Body of pancreas (tissue), 4 donors: Measurements from ENCODE around the gene ARMC12.

Experiments
- POLR2A ChIP-seq, 3 donors: fragments of 450-650 bp; IDR thresholded peaks; one replicate each; pipeline ENCODE4 v1.6.1; 2016; ENCODE audit warnings: antibody characterized with exemption in 3 of 3, mild to moderate bottlenecking in 2 of 3
- TF ChIP-seq, protein P1 (sequence below), 7 experiments: fragments of 450-650 bp in 4 of 7; fragments of 200-600 bp in 3 of 7; sonication (generic) in 3 of 7; IDR thresholded peaks; one replicate each; pipeline ENCODE4 v1.5.1; 2016 to 2019; ENCODE audit warnings: antibody characterized with exemption in 7 of 7

DNA sequence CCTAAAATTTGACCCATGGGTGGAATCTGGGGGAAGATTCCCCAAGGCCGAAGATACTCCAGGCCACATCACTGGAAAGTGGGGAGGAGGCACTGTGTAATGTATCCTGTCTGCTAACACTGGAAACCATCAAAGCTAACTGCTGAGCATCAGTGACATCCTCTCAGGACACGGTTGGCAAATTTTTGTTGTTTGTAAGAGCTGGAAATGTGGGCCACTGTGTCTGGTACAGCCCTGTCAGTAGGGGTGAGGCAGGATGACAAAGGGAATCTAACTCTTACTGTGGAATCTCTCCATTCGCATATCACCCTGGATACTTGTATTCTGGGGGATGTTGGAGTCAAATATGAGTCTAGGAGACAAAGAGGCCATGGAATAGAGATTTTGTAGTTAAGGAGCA, 22.6 kb downstream of the ARMC12 start:
- TF ChIP-seq, protein P1, sequence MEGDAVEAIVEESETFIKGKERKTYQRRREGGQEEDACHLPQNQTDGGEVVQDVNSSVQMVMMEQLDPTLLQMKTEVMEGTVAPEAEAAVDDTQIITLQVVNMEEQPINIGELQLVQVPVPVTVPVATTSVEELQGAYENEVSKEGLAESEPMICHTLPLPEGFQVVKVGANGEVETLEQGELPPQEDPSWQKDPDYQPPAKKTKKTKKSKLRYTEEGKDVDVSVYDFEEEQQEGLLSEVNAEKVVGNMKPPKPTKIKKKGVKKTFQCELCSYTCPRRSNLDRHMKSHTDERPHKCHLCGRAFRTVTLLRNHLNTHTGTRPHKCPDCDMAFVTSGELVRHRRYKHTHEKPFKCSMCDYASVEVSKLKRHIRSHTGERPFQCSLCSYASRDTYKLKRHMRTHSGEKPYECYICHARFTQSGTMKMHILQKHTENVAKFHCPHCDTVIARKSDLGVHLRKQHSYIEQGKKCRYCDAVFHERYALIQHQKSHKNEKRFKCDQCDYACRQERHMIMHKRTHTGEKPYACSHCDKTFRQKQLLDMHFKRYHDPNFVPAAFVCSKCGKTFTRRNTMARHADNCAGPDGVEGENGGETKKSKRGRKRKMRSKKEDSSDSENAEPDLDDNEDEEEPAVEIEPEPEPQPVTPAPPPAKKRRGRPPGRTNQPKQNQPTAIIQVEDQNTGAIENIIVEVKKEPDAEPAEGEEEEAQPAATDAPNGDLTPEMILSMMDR (IDR thresholded peaks at IDR 0.05), result no peak
- no peak for TF ChIP-seq POLR2A (IDR thresholded peaks at IDR 0.05)
